Sigmoid colon (tissue), 7 donors: ENCODE measurements around the gene IRAK1. TPM values are rescaled to one million over a fixed set of nuclear protein-coding genes. Genes with fewer than 3 reads are reported as not detected.

Experiments
- DNase-seq: peaks from one replicate; pipeline ENCODE4 v3.0.0-alpha.2; 2019
- H3K27ac ChIP-seq, 4 donors: fragments of 200-600 bp; sonication (generic); one replicate each; pipeline ENCODE4 v1.5.1; 2016 to 2019; ENCODE audit warnings: mild to moderate bottlenecking in 1 of 4
- H3K27me3 ChIP-seq, 3 donors: fragments of 200-600 bp; sonication (generic); one replicate each; pipeline ENCODE4 v1.5.1; 2019; ENCODE audit warnings: mild to moderate bottlenecking in 1 of 3
- H3K36me3 ChIP-seq, 4 donors: fragments of 200-600 bp; sonication (generic); one replicate each; pipeline ENCODE4 v1.5.1; 2016 to 2019
- H3K4me1 ChIP-seq, 4 donors: fragments of 200-600 bp; sonication (generic); one replicate each; pipeline ENCODE4 v1.5.1; 2017 to 2019
- H3K4me3 ChIP-seq, 4 donors: fragments of 200-600 bp; sonication (generic); one replicate each; pipeline ENCODE4 v1.5.1; 2017 to 2019; ENCODE audit warnings: mild to moderate bottlenecking in 2 of 4, moderate library complexity in 1 of 4
- H3K9me3 ChIP-seq, 4 donors: fragments of 200-600 bp in 3 of 4; sonication (generic) in 3 of 4; one replicate each; pipeline versions ENCODE4 v1.5.1 to v1.6.1; 2013 to 2019
- EP300 ChIP-seq, 4 donors: sonication (generic); formaldehyde crosslinking; IDR thresholded peaks; one replicate each; pipeline ENCODE4 v1.6.1; 2017; ENCODE audit warnings: antibody characterized with exemption in 4 of 4
- POLR2A ChIP-seq, 2 donors: fragments of 450-650 bp; IDR thresholded peaks; one replicate each; pipeline ENCODE4 v1.6.1; 2016; ENCODE audit warnings: antibody characterized with exemption in 2 of 2, mild to moderate bottlenecking in 2 of 2, moderate library complexity in 2 of 2
- POLR2AphosphoS5 ChIP-seq, 4 donors: sonication (generic); formaldehyde crosslinking; IDR thresholded peaks; one replicate each; pipeline ENCODE4 v1.6.1; 2017; ENCODE audit warnings: antibody characterized with exemption in 4 of 4
- WGBS, 2 donors: extraction: QIAGEN DNeasy Blood & Tissue Kit; methylation state at CpG; one replicate each; pipeline ENCODE4 v1.1.7; 2013; 5-methylcytosine and 5-hydroxymethylcytosine counted together
- intact Hi-C: fragments of 100-400 bp; cut with DNase I; formaldehyde crosslinking; loops from one replicate; pipeline ENCODE4 v1.15.1; 2023
- polyA plus RNA-seq, 3 donors: library from polyadenylated mRNA; stranded (reverse); fragments of 200-250 nt; gene quantifications; one replicate each; pipeline ENCODE4 v1.2.3, GENCODE V29; 2013
- total RNA-seq, 4 donors: library from RNA; depleted of rRNA; stranded (reverse); fragments of >200 nt; gene quantifications; one replicate each; pipeline ENCODE4 v1.1.0, GENCODE V29; 2016
- TF ChIP-seq, protein P1 (sequence below), 4 experiments: fragments of 450-650 bp in 3 of 4; fragments of 200-600 bp in 1 of 4; IDR thresholded peaks; one replicate each; pipeline ENCODE4 v1.5.1; 2016 to 2019; ENCODE audit warnings: antibody characterized with exemption in 4 of 4, mild to moderate bottlenecking in 3 of 4, moderate library complexity in 2 of 4
- donor health status: healthy with polysubstance abuse.
- donor health status: Bipolar disorder and iron deficiency.
- donor health status: healthy.

The IRAK1 gene
- total and polyA plus RNA-seq, 7 donors: 26.8 to 103 (median 41.7) TPM

DNA sequence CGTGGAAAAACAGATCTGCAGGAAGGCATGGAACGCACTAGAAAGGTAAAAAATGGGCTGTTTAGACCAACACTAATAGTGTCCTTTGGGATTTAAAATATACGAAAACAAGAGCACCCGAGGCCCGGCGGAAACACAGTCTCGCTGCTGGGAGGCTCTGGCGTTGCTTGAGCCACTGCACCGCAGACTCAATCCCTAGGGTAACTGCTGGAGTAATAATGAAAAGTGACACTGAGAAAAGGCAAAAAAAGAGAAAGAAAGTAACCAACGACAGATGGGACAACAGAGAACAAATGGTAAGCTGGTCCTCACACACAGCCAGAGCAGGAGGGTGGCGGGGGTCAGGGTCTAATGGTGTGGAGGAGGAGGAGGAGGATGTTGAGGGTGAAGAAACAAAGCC lies 15.4 kb downstream of the IRAK1 start:
- Histone ChIP-seq H3K27ac (no peak overlapping the region), H3K36me3 (no peaks in the 10 kb centered on the region), H3K9me3 (no peaks in the 10 kb centered on the region), H3K27me3 (no peaks in the 10 kb centered on the region), H3K4me3 (no peak overlapping the region), H3K4me1 (peaks cover 0 to 4% (median 0%) of the 10 kb centered on the region in 4 donors)
- no peak for DNase-seq
- 87 to 90% methylated on average over 11 of the region's 11 CpGs for whole genome bisulfite sequencing, 2 donors
- TF ChIP-seq POLR2AphosphoS5 (IDR thresholded peaks at IDR 0.05) (no peak), EP300 (IDR thresholded peaks at IDR 0.05) (no peak), POLR2A (IDR thresholded peaks at IDR 0.05) (no peak)
- TF ChIP-seq, protein P1, sequence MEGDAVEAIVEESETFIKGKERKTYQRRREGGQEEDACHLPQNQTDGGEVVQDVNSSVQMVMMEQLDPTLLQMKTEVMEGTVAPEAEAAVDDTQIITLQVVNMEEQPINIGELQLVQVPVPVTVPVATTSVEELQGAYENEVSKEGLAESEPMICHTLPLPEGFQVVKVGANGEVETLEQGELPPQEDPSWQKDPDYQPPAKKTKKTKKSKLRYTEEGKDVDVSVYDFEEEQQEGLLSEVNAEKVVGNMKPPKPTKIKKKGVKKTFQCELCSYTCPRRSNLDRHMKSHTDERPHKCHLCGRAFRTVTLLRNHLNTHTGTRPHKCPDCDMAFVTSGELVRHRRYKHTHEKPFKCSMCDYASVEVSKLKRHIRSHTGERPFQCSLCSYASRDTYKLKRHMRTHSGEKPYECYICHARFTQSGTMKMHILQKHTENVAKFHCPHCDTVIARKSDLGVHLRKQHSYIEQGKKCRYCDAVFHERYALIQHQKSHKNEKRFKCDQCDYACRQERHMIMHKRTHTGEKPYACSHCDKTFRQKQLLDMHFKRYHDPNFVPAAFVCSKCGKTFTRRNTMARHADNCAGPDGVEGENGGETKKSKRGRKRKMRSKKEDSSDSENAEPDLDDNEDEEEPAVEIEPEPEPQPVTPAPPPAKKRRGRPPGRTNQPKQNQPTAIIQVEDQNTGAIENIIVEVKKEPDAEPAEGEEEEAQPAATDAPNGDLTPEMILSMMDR (IDR thresholded peaks at IDR 0.05): no peak
- intact Hi-C loops: no loop called here

- no peak overlapping the region for H3K4me3 ChIP-seq
- intact Hi-C loops: no loop called here
- H3K4me1 ChIP-seq: peaks cover 0 to 4% (median 0%) of the 10 kb centered on the region in 4 donors
- no peaks in the 10 kb centered on the region for H3K36me3 ChIP-seq
- DNase-seq: no peak
- no peaks in the 10 kb centered on the region for H3K27me3 ChIP-seq
- H3K9me3 ChIP-seq: no peaks in the 10 kb centered on the region
- TF ChIP-seq POLR2A (IDR thresholded peaks at IDR 0.05) (no peak), EP300 (IDR thresholded peaks at IDR 0.05) (no peak), POLR2AphosphoS5 (IDR thresholded peaks at IDR 0.05) (no peak)
- TF ChIP-seq, protein P1 (IDR thresholded peaks at IDR 0.05): no peak
- 45 to 77% methylated on average over 17 of the region's 17 CpGs for WGBS, 2 donors
- H3K27ac ChIP-seq: peak overlapping the region in 1 of 4 donors; percentile 48
Observed at GRCh38 chrX:154002215-154002719, 17.4 kb downstream of the IRAK1 start.

- Histone ChIP-seq H3K27me3 (no peaks in the 10 kb centered on the region), H3K4me3 (no peak overlapping the region), H3K36me3 (no peaks in the 10 kb centered on the region), H3K9me3 (no peaks in the 10 kb centered on the region), H3K4me1 (peaks cover 0 to 4% (median 0%) of the 10 kb centered on the region in 4 donors), H3K27ac (no peak overlapping the region)
- DNase-seq: no peak
- 14 to 64% methylated on average over 5 of the region's 5 CpGs for WGBS, 2 donors
- intact Hi-C loops: no loop called here
- TF ChIP-seq POLR2AphosphoS5 (IDR thresholded peaks at IDR 0.05) (no peak), POLR2A (IDR thresholded peaks at IDR 0.05) (no peak), EP300 (IDR thresholded peaks at IDR 0.05) (no peak)
- TF ChIP-seq, protein P1 (IDR thresholded peaks at IDR 0.05): no peak
Observed at GRCh38 chrX:154000051-154000450, 19.7 kb downstream of the IRAK1 start.

DNA sequence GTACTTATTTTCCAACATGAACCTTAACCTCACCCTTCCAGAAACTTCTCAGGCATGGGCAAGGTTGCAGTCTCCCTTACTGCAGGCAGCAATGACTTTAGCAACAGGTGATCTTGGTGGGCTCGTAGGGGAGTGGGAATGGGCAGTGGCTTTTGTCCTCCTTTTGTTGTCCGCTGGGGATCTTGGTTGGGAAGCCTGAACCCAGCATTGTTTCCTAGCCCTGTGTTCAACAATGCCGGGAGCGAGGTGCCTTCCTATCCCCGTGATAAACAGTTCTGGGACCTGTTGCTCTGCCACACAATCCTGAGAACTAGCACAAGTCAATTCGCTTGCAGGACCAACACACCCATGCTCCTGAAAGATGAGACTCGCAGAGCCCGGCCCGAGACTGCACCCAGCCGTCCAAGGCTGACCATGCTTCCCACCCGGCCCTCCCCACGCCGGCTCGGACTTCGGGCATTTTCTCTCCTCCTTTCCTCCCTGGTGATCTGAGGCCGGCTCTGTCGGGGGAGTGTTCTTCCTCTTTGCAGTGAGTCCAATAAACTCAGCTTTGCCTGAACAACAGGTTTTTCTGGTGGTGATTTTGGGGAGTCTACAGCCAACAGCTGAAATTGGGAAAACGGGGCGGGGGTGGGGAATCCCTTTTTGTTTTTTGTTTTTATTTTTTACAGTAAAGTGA lies 20.2 kb downstream of the IRAK1 start:
- TF ChIP-seq POLR2AphosphoS5 (IDR thresholded peaks at IDR 0.05) (no peak), POLR2A (IDR thresholded peaks at IDR 0.05) (no peak), EP300 (IDR thresholded peaks at IDR 0.05) (no peak)
- TF ChIP-seq, protein P1 (IDR thresholded peaks at IDR 0.05): no peak
- Histone ChIP-seq H3K4me3 (no peak overlapping the region), H3K27ac (no peak overlapping the region), H3K36me3 (no peaks in the 10 kb centered on the region), H3K9me3 (no peaks in the 10 kb centered on the region), H3K27me3 (no peaks in the 10 kb centered on the region), H3K4me1 (peaks cover 0 to 4% (median 0%) of the 10 kb centered on the region in 4 donors)
- no peak for DNase-seq
- WGBS, 2 donors: 20 to 55% methylated on average over 19 of the region's 19 CpGs
- intact Hi-C loops: no loop called here
